GM12873 (cell line): ENCODE data around the gene TTC22.

Experiments used
- CTCF ChIP-seq: IDR thresholded peaks from 2 replicates; pipeline ENCODE4 v1.5.1; 2012; ENCODE audit warnings: low read depth, mild to moderate bottlenecking, moderate library complexity, low read length, control low read depth; ENCODE audit not compliant: insufficient read depth; ENCODE audit errors: missing control alignments

Gene TTC22

GRCh38 chr1:54846301-54846700, 45.2 kb upstream of the TTC22 start:
- no peak for TF ChIP-seq CTCF

- TF ChIP-seq CTCF, result no peak
Measured at GRCh38 chr1:54845772-54846171, 44.6 kb upstream of the TTC22 start.

- no peak for TF ChIP-seq CTCF
Measured at GRCh38 chr1:54844564-54844963, 43.4 kb upstream of the TTC22 start.

GRCh38 chr1:54843449-54843848, 42.3 kb upstream of the TTC22 start:
- no peak for TF ChIP-seq CTCF

GRCh38 chr1:54842963-54843362, 41.8 kb upstream of the TTC22 start:
- no peak for TF ChIP-seq CTCF

- TF ChIP-seq CTCF, result no peak
Measured at GRCh38 chr1:54842206-54842915, 41.2 kb upstream of the TTC22 start.

- no peak for TF ChIP-seq CTCF
Measured at GRCh38 chr1:54839824-54840223, 38.7 kb upstream of the TTC22 start.
